HG02884 (cell line): Measurements from ENCODE around the gene HORMAD2.

ENCODE experiments used
- ATAC-seq: cut with Tn5 transposase; IDR thresholded peaks from one replicate; pipeline ENCODE4 v1.9.1; 2021; ENCODE audit warnings: mild to moderate bottlenecking, moderate library complexity; ENCODE audit not compliant: unreplicated experiment

The HORMAD2 gene

GRCh38 chr22:30104501-30105156, 24.4 kb downstream of the HORMAD2 start:
- ATAC-seq, result no peak

- no peak for ATAC-seq
Measured at GRCh38 chr22:30105483-30105882, 25.2 kb downstream of the HORMAD2 start.

GRCh38 chr22:30113494-30113893, 33.2 kb downstream of the HORMAD2 start:
- ATAC-seq, result no peak

- ATAC-seq, result no peak
Measured at GRCh38 chr22:30114361-30114760, 34.1 kb downstream of the HORMAD2 start.

GRCh38 chr22:30115705-30116104, 35.4 kb downstream of the HORMAD2 start:
- no peak for ATAC-seq

GRCh38 chr22:30116362-30117117, 36.3 kb downstream of the HORMAD2 start:
- ATAC-seq, result no peak

GRCh38 chr22:30117256-30117655, 37.0 kb downstream of the HORMAD2 start:
- no peak for ATAC-seq

GRCh38 chr22:30118291-30118690, 38.0 kb downstream of the HORMAD2 start:
- no peak for ATAC-seq

GRCh38 chr22:30121960-30122359, 41.7 kb downstream of the HORMAD2 start:
- no peak for ATAC-seq

- ATAC-seq, result no peak
Measured at GRCh38 chr22:30123463-30123862, 43.2 kb downstream of the HORMAD2 start.

- ATAC-seq, result no peak
Measured at GRCh38 chr22:30127749-30128166, 47.5 kb downstream of the HORMAD2 start.

- ATAC-seq, result no peak
Measured at GRCh38 chr22:30128511-30128910, 48.2 kb downstream of the HORMAD2 start.

- ATAC-seq, result no peak
Measured at GRCh38 chr22:30129636-30130035, 49.4 kb downstream of the HORMAD2 start.

GRCh38 chr22:30132290-30132996, 52.2 kb downstream of the HORMAD2 start:
- no peak for ATAC-seq

- no peak for ATAC-seq
Measured at GRCh38 chr22:30140414-30140813, 60.1 kb downstream of the HORMAD2 start.

GRCh38 chr22:30143265-30143664, 63.0 kb downstream of the HORMAD2 start:
- no peak for ATAC-seq

- no peak for ATAC-seq
Measured at GRCh38 chr22:30144391-30144790, 64.1 kb downstream of the HORMAD2 start.

- no peak for ATAC-seq
Measured at GRCh38 chr22:30150212-30150611, 69.9 kb downstream of the HORMAD2 start.

- no peak for ATAC-seq
Measured at GRCh38 chr22:30158277-30158676, 78.0 kb downstream of the HORMAD2 start.

- no peak for ATAC-seq
Measured at GRCh38 chr22:30158744-30159500, 78.7 kb downstream of the HORMAD2 start.
